Activated CD8-positive, alpha-beta memory T cell treated with anti-CD3 and anti-CD28 coated beads for 48 hours (primary cell): ENCODE measurements around the gene EN2.
"Not testable (repeated sequence)": the region's sequence is repeated elsewhere in the genome, so short reads cannot be mapped to it uniquely, and the experiment has no call there.

Source experiments
- DNase-seq, 3 experiments: peaks; one replicate each; pipeline ENCODE4 v3.0.0-alpha.2; 2020; ENCODE audit warnings: low read depth in 2 of 3, low spot score in 2 of 3

EN2 gene

GRCh38 chr7:155425887-155426286 is 32.0 kb upstream of the EN2 start:
- DNase-seq, result no peak

DNA sequence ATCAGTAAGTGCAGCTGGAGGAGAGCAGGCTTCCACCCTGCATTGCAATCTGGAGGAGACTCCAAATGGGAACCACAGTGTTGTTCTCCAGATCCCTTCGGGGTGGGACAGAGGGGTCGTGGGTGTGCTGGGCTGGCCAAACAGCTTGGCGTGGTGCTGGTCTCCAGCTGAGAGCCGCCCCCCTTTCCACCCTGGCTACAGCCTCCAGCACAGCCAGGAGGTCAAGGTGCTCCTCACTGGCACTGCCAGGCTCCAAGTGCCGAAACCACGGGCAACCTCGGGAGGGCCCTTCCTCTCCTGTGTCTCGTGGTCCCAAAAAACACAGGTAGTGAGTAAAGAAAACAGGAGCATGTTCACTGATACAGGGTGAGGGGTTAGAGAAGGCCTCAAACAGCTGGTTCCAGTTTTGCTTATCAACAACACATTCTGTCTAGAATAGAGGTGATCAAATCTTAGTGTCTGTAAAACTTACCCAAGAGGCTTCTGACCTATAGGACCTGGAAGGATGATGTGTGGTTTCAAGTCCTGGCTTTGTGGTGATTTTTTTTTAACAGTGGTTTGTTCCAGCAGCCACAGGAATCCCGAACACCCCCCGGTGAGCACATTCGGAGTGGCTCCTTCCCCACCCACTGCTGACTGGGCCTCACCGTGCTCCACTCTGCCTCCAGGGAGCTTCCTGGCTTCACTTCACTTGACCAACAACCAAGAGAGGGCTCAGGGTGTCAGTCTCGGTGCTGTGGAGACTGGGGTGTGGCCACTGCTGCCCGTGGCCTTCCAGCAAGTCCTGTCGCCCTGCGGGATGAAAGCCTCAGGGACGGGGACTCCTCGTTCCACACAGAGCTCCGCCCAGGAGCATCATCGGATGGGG is 31.2 kb upstream of the EN2 start:
- DNase-seq, result no peak

GRCh38 chr7:155427411-155428038 is 30.4 kb upstream of the EN2 start:
- DNase-seq, result no peak

DNA sequence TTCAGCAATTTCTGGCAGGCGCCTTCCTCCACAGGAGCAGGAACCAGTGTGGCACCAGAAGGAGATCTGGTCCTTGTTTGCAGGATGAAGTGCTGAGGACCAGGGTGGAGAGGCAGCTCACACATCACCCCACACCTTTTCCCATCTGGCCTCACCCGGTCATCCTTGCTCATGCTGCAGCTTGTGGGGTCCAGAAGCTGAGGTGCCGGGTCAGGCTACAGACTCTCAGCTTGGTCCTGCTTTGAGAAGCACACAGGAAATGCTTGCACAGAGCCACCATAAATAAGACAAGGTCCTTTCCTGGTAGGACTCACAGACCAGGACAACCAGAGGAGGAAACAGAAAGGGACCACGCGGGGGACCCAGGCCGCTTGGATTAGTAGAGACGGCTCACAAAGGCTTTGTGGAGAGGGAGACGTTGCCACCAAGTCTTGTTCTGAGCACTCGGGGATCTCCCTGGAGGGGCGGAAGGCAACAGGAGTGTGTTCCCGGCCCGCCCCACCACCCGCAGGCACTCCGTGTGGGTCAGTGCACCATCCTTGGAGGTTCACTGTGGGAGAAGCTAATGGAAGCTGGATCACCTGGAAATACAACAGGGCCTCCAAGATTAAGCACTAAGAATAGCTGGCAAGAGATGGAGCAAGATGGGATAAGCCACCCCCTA is 29.6 kb upstream of the EN2 start:
- DNase-seq, result no peak

DNA sequence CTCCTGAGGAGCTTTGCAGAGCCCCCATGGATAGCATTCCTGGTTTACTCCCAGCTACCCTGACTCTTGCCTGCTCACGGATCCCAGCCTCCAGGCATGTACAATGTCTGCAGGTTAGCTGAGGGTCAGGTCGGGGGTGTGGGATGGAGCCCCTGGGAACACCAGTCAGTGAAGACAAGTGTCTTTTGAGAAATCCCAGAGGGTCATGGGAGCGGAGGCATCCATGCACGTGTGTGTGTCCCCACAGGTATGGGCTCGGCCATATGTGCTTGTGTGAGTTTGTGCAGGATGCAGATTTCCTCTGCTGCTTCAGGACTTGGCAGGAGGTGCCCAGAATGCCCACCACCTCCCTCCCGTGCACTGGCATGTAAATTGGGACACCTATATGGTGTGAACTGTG is 28.3 kb upstream of the EN2 start:
- DNase-seq, result no peak

GRCh38 chr7:155430606-155431005 is 27.3 kb upstream of the EN2 start:
- no peak for DNase-seq

DNA sequence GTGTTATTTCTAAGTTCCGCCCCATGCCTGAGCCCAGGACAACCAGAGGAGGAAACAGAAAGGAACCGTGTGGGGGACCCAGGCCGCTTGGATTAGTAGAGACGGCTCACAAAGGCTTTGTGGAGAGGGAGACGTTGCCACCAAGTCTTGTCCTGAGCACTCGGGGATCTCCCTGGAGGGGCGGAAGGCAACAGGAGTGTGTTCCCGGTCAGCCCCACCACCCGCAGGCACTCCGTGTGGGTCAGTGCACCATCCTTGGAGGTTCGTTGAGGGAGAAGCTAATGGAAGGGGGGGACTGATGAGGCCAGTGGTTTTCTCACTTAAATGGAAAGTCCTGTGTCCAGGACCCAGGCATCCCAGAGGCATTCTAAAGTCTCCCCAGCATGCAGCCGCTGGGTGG is 26.7 kb upstream of the EN2 start:
- no peak for DNase-seq

DNA sequence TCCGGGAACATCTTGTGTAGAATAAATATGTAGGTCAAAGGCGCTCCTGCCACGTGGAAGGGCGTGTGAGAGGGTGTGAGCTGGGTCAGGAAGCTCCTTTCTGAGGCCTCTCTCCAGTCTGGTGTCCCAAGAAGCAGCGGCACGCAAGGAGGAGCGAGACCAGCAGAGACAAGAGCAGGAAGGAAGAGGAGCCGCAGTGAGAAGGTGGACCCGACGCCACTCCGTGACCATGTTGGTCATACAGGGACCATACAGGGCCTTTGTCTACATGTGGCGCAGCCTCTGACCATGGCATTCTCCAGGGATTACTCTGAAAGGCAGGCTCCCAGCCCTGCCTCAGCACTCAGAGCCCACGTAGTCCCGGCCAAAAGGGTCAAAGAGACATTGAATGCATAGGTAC is 26.2 kb upstream of the EN2 start:
- DNase-seq, result no peak

DNA sequence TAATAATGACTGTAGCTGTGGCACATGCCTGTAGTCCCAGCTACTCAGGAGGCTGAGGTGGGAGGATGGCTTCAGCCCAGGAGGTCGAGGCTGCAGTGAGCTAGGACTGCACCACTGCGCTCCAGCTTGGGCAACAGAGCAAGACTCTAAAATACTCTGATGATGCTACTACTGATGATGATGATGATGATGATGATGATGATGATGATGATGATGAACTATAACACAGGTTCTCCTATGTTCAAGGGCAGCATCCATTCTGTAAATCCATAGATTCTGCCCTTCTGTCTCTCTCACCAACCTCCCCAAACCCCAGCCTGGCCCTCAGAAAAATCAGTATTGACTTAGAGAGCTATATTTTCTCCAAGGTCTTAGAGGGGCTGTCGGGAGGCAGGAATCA is 22.8 kb upstream of the EN2 start:
- DNase-seq, result no peak

DNA sequence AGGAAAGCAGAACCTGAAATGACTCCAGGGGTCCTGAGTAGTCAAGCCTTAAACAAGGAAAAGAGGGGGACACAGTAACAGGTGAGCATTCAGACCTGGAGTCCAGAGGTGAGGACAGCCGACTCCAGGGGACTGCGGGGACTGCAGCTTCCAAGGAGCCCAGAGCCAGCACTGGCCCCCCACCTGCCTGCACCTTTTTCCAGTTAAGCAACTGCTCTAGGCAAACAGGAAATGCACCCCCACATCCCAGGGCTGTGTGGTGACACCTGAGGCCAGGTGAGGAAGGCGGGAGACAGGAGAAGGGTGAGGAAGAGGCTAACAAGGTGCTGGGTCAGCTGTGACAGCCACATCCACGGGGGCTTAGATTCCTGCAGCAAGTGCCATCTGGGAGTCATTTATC is 20.1 kb upstream of the EN2 start:
- no peak for DNase-seq

- DNase-seq, result no peak
Observed at GRCh38 chr7:155438777-155439176, 19.2 kb upstream of the EN2 start.

- no peak for DNase-seq
Observed at GRCh38 chr7:155439311-155440017, 18.5 kb upstream of the EN2 start.

DNA sequence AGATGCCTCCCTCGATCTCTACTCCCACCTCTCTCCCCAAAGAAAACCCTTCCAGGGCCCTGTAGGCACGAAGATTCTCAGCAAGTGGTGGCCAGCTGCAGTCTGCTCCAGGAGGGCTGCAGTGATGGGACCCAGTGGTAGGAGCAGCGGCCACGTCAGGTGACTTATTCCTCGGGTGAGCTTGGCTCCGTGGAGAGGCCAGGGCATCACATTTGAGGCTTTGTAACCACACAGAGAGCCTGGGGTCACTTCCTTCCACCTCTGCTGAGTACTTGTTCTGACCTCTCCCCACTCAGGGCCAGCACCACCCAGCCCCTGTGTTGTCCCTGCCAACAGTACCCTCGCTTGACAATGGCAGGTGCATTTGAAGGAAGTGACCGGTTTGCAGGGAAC is 17.9 kb upstream of the EN2 start:
- no peak for DNase-seq

DNA sequence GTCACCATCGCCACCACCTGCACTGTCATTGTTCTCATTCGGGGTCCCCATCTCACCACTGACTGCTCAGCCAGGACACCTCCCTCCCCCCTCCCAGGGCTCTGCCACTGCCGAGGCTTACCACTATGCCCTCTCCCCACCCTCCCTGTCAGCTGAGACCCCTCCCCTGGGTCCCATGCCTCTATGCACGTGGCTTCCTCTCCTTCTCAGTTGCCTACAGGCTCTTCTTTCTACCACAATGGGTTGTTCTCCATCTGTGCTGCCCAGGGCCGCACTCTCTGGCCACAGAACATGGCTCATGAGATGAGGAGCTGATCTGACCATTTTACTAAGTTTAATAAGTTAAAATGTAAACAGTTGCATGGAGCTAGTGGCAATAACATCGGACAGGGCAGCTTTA is 16.1 kb upstream of the EN2 start:
- no peak for DNase-seq

DNA sequence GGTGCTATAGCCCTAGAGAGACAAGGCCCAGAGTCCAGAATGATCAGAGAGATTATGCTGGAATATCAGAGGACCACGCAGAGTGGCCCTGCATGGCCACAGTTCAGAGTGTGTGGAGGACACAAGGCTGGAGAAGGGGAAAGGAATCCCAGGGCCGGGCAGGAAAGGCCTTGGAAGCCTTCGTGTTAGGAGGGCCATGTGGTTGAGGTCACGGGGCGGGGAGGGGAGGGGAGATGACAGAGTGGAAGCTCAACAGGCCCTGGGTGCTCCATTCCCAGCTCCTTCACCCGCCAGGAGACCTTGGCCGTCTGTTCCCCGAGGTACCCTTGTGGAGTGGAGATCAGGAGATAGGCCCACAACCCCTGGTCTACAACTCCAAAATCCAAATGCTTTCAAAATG is 13.2 kb upstream of the EN2 start:
- no peak for DNase-seq

DNA sequence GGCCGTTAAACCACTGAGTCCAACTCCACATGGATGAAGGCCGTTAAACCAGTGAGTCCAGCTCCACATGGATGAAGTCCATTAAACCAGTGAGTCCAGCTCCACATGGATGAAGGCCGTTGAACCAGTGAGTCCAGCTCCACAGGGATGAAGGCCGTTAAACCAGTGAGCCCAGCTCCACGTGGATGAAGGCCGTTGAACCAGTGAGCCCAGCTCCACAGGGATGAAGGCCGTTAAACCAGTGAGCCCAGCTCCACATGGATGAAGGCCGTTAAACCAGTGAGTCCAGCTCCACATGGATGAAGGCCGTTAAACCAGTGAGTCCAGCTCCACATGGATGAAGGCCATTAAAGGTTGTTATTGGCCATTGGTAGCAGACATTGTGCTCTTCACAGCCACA is 12.3 kb upstream of the EN2 start:
- DNase-seq, result not testable (repeated sequence)

DNA sequence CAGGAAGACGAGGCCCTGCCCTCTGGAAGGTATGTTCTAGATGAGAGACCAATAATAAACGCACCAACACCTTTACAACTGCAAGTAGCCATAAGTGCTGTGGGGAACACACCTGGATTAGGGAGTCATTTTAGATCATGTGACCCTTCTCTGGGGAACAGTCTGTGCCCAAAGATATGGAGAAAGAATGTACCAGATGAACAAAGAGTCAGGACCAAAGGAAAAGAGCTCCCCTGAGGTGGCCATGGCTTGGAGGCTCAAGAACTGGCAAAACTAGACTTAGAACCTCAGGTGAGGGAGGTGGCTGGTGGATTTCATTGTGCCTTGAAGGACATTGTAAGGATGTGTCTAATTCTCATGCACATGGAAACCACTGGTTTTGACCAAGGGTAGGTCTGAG is 10.3 kb upstream of the EN2 start:
- DNase-seq, result no peak

- DNase-seq, result no peak
Observed at GRCh38 chr7:155448632-155449007, 9.3 kb upstream of the EN2 start.

GRCh38 chr7:155449008-155449868 is 8.7 kb upstream of the EN2 start:
- DNase-seq, result no peak

DNA sequence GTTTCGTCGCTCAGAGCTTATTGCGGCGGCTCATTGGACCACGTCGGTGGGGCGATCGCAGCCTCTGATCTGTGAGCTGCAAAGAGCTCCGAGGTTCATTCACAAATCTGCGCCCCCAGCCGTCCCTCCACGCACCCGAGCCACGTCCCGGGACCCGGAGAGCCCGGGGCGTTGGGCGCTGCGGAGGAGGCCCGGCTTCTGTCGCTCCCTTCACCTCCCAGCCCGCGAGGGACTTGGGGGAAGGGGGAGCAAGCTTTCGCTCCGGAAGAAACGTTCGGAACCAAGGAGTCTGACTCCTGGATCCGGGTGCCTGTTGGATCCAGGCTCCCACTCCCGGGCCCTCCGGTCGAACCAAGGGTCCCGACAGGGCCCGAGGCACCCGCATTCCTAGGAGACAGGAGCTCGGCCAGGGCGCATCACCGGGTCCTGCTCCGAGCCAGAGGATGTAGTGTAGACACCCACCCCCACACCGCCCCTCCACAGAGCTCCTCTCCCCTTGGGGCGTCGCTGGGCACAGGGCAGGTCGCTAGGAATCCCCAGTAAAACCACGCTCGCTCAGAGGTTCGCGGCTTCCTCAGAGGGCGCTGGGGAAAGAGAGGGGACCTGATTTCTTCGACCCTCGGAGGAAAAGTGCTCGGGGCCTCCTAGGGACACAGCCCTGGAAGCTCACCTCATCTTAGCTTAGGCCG is 7.9 kb upstream of the EN2 start:
- DNase-seq, result no peak
